NCI-H187 (cell line): ENCODE results near the gene ILF2.
"Not testable (repeated sequence)": the region's sequence is repeated elsewhere in the genome, so short reads cannot be mapped to it uniquely, and the experiment has no call there.

Experiments used
- DNase-seq, 2 experiments: peaks; one replicate each; lab custom pipeline; 2025; lab: John Stamatoyannopoulos, UW

Gene ILF2

GRCh38 chr1:153649137-153649862 lies 21.5 kb downstream of the ILF2 start:
- DNase-seq, result no peak

GRCh38 chr1:153648000-153648643 lies 22.7 kb downstream of the ILF2 start:
- DNase-seq, result no peak

- no peak for DNase-seq
Measured at GRCh38 chr1:153647346-153647714, 23.5 kb downstream of the ILF2 start.

- no peak for DNase-seq
Measured at GRCh38 chr1:153646672-153647345, 24.0 kb downstream of the ILF2 start.

- DNase-seq, result no peak
Measured at GRCh38 chr1:153643816-153644215, 27.0 kb downstream of the ILF2 start.

GRCh38 chr1:153643100-153643499 lies 27.7 kb downstream of the ILF2 start:
- DNase-seq, result no peak

GRCh38 chr1:153642161-153642560 lies 28.6 kb downstream of the ILF2 start:
- DNase-seq, result no peak

GRCh38 chr1:153640861-153641260 lies 29.9 kb downstream of the ILF2 start:
- no peak for DNase-seq

GRCh38 chr1:153640213-153640612 lies 30.6 kb downstream of the ILF2 start:
- DNase-seq, result not testable (repeated sequence)

- DNase-seq, result no peak
Measured at GRCh38 chr1:153639280-153639679, 31.5 kb downstream of the ILF2 start.

- no peak for DNase-seq
Measured at GRCh38 chr1:153638261-153638660, 32.5 kb downstream of the ILF2 start.

- DNase-seq, result no peak
Measured at GRCh38 chr1:153636312-153636711, 34.5 kb downstream of the ILF2 start.

GRCh38 chr1:153635872-153636271 lies 34.9 kb downstream of the ILF2 start:
- DNase-seq, result no peak

- peak; percentile 100 for DNase-seq
Measured at GRCh38 chr1:153633754-153634665, 36.8 kb downstream of the ILF2 start, which contains the start of gene CHTOP. TSS of gene CHTOP (plus strand) at chr1:153634066. CDS start at chr1:153636589, 2,523 bp downstream.

- no peak for DNase-seq
Measured at GRCh38 chr1:153633161-153633753, 37.5 kb downstream of the ILF2 start.

- no peak for DNase-seq
Measured at GRCh38 chr1:153631047-153632022, 39.5 kb downstream of the ILF2 start.

- DNase-seq, result no peak
Measured at GRCh38 chr1:153630384-153630783, 40.4 kb downstream of the ILF2 start.

- no peak for DNase-seq
Measured at GRCh38 chr1:153629971-153630370, 40.8 kb downstream of the ILF2 start.

GRCh38 chr1:153629343-153629665 lies 41.5 kb downstream of the ILF2 start:
- no peak for DNase-seq

- DNase-seq, result no peak
Measured at GRCh38 chr1:153628638-153629342, 42.0 kb downstream of the ILF2 start.
